GM21367 (cell line): ENCODE results near the gene SNX33.
"Not testable (repeated sequence)": the region's sequence is repeated elsewhere in the genome, so short reads cannot be mapped to it uniquely, and the experiment has no call there.

Experiments
- ATAC-seq: cut with Tn5 transposase; IDR thresholded peaks from one replicate; pipeline ENCODE4 v1.9.1; 2021; ENCODE audit not compliant: unreplicated experiment

Gene SNX33

GRCh38 chr15:75647370-75648155 lies at the start of gene SNX33:
Gene SNX33 (plus strand): TSS chr15:75647912. CDS start chr15:75649103, 1,191 bp downstream.
- ATAC-seq, result no peak

- no peak for ATAC-seq
Observed at GRCh38 chr15:75598361-75598760, 49.4 kb upstream of the SNX33 start.

GRCh38 chr15:75599401-75599800 lies 48.3 kb upstream of the SNX33 start:
- no peak for ATAC-seq

- no peak for ATAC-seq
Observed at GRCh38 chr15:75606026-75606425, 41.7 kb upstream of the SNX33 start.

GRCh38 chr15:75606711-75607699 lies 40.7 kb upstream of the SNX33 start:
- ATAC-seq, result no peak

- no peak for ATAC-seq
Observed at GRCh38 chr15:75616766-75617165, 30.9 kb upstream of the SNX33 start.

GRCh38 chr15:75620058-75620820 lies 27.5 kb upstream of the SNX33 start:
- no peak for ATAC-seq

- ATAC-seq, result no peak
Observed at GRCh38 chr15:75620841-75621391, 26.8 kb upstream of the SNX33 start.

- ATAC-seq, result no peak
Observed at GRCh38 chr15:75622505-75622904, 25.2 kb upstream of the SNX33 start.

GRCh38 chr15:75625542-75626347 lies 22.0 kb upstream of the SNX33 start, which contains the start of gene SNUPN:
Gene SNUPN (minus strand): TSS chr15:75625725. CDS start chr15:75621051, 4,674 bp downstream.
- peak; percentile 60 for ATAC-seq

- no peak for ATAC-seq
Observed at GRCh38 chr15:75631935-75632334, 15.8 kb upstream of the SNX33 start.

- ATAC-seq, result not testable (repeated sequence)
Observed at GRCh38 chr15:75633922-75634321, 13.8 kb upstream of the SNX33 start.

GRCh38 chr15:75636026-75636425 lies 11.7 kb upstream of the SNX33 start:
- no peak for ATAC-seq

- ATAC-seq, result no peak
Observed at GRCh38 chr15:75637245-75638009, 10.3 kb upstream of the SNX33 start.

GRCh38 chr15:75639191-75639708 lies 8.5 kb upstream of the SNX33 start:
- no peak for ATAC-seq

GRCh38 chr15:75639709-75640482 lies 7.8 kb upstream of the SNX33 start, which contains the start of gene IMP3:
Gene IMP3 (minus strand): TSS chr15:75640224. CDS start chr15:75640168, 56 bp downstream.
- peak; percentile 84 for ATAC-seq

- peak; percentile 24 for ATAC-seq
Observed at GRCh38 chr15:75640483-75641178, 7.1 kb upstream of the SNX33 start.
